ENCODE measurements around the gene CACNB3. TPM values are rescaled to one million over a fixed set of nuclear protein-coding genes. Genes with fewer than 3 reads are reported as not detected.
A peak's percentile ranks its signal among the peaks of the same experiment; 100 is the strongest.

CACNB3 gene
- total RNA-seq, 1 donor from 2014 or later = 9.9 TPM

- intact Hi-C loops (cut with micrococcal nuclease) = no loop called here
- no peak overlapping the region for H3K4me3 Mint-ChIP-seq
- no peak overlapping the region for H3K27ac Mint-ChIP-seq
- no peaks in the 10 kb centered on the region for H3K9me3 Mint-ChIP-seq
- H3K27me3 Mint-ChIP-seq = peaks cover 15% of the 10 kb centered on the region
- no peaks in the 10 kb centered on the region for H3K4me1 Mint-ChIP-seq
- no peak for DNase-seq
- no peaks in the 10 kb centered on the region for H3K36me3 Mint-ChIP-seq (ENCODE audit: low read depth)
Observed at GRCh38 chr12:48781750-48782456, 36.4 kb upstream of the CACNB3 start.

GRCh38 chr12:48782457-48783395 lies 35.6 kb upstream of the CACNB3 start:
- Mint-ChIP-seq H3K36me3 (ENCODE audit: low read depth) (no peaks in the 10 kb centered on the region), H3K4me3 (no peak overlapping the region), H3K9me3 (no peaks in the 10 kb centered on the region), H3K4me1 (no peaks in the 10 kb centered on the region), H3K27ac (no peak overlapping the region), H3K27me3 (peaks cover 23% of the 10 kb centered on the region)
- intact Hi-C loops (cut with micrococcal nuclease) = no loop called here
- DNase-seq = no peak

GRCh38 chr12:48783432-48783831 lies 34.9 kb upstream of the CACNB3 start:
- intact Hi-C loops (cut with micrococcal nuclease) = no loop called here
- H3K27me3 Mint-ChIP-seq = peaks cover 30% of the 10 kb centered on the region
- H3K9me3 Mint-ChIP-seq = no peaks in the 10 kb centered on the region
- H3K4me3 Mint-ChIP-seq = no peak overlapping the region
- H3K4me1 Mint-ChIP-seq = no peaks in the 10 kb centered on the region
- H3K27ac Mint-ChIP-seq = no peak overlapping the region
- DNase-seq = no peak
- H3K36me3 Mint-ChIP-seq (ENCODE audit: low read depth) = no peaks in the 10 kb centered on the region

- intact Hi-C loops (cut with micrococcal nuclease) = no loop called here
- Mint-ChIP-seq H3K4me1 (peaks cover 2% of the 10 kb centered on the region), H3K9me3 (no peaks in the 10 kb centered on the region), H3K36me3 (ENCODE audit: low read depth) (no peaks in the 10 kb centered on the region), H3K27ac (no peak overlapping the region), H3K4me3 (no peak overlapping the region), H3K27me3 (peaks cover 45% of the 10 kb centered on the region)
- no peak for DNase-seq
Observed at GRCh38 chr12:48786591-48787544, 31.4 kb upstream of the CACNB3 start.

GRCh38 chr12:48787791-48788523 lies 30.3 kb upstream of the CACNB3 start:
- no peak overlapping the region for H3K27ac Mint-ChIP-seq
- intact Hi-C loops (cut with micrococcal nuclease) = no loop called here
- H3K9me3 Mint-ChIP-seq = no peaks in the 10 kb centered on the region
- peaks cover 2% of the 10 kb centered on the region for H3K4me1 Mint-ChIP-seq
- H3K27me3 Mint-ChIP-seq = peaks cover 44% of the 10 kb centered on the region
- no peaks in the 10 kb centered on the region for H3K36me3 Mint-ChIP-seq (ENCODE audit: low read depth)
- H3K4me3 Mint-ChIP-seq = peak overlapping the region; percentile 72
- no peak for DNase-seq

GRCh38 chr12:48788524-48788853 lies 29.8 kb upstream of the CACNB3 start:
- intact Hi-C loops (cut with micrococcal nuclease) = no loop called here
- Mint-ChIP-seq H3K4me3 (peak overlapping the region; percentile 72), H3K9me3 (no peaks in the 10 kb centered on the region), H3K4me1 (peaks cover 2% of the 10 kb centered on the region), H3K27me3 (peaks cover 46% of the 10 kb centered on the region), H3K36me3 (ENCODE audit: low read depth) (no peaks in the 10 kb centered on the region), H3K27ac (no peak overlapping the region)
- DNase-seq = no peak

GRCh38 chr12:48788854-48789775 lies 29.2 kb upstream of the CACNB3 start, which contains the start of gene ADCY6:
Gene ADCY6 (minus strand): TSS chr12:48789089. CDS start chr12:48783434, 5,655 bp downstream.
- H3K36me3 Mint-ChIP-seq (ENCODE audit: low read depth) = no peaks in the 10 kb centered on the region
- peak within 1 kb of the TSS; percentile 72 for H3K4me3 Mint-ChIP-seq
- intact Hi-C loops (cut with micrococcal nuclease) = no loop called here
- peaks cover 2% of the 10 kb centered on the region for H3K4me1 Mint-ChIP-seq
- no peaks in the 10 kb centered on the region for H3K9me3 Mint-ChIP-seq
- DNase-seq = peak; percentile 63
- peaks cover 46% of the 10 kb centered on the region for H3K27me3 Mint-ChIP-seq
- H3K27ac Mint-ChIP-seq = no peak within 1 kb of the TSS

GRCh38 chr12:48789858-48790326 lies 28.4 kb upstream of the CACNB3 start:
- intact Hi-C loops (cut with micrococcal nuclease) = no loop called here
- Mint-ChIP-seq H3K9me3 (no peaks in the 10 kb centered on the region), H3K36me3 (ENCODE audit: low read depth) (no peaks in the 10 kb centered on the region), H3K27ac (no peak overlapping the region), H3K4me1 (peaks cover 2% of the 10 kb centered on the region), H3K27me3 (peaks cover 48% of the 10 kb centered on the region), H3K4me3 (peak overlapping the region; percentile 49)
- no peak for DNase-seq

GRCh38 chr12:48793696-48794095 lies 24.6 kb upstream of the CACNB3 start:
- Mint-ChIP-seq H3K27me3 (peaks cover 26% of the 10 kb centered on the region), H3K4me3 (no peak overlapping the region), H3K36me3 (ENCODE audit: low read depth) (no peaks in the 10 kb centered on the region), H3K9me3 (no peaks in the 10 kb centered on the region), H3K4me1 (peaks cover 3% of the 10 kb centered on the region), H3K27ac (no peak overlapping the region)
- DNase-seq = no peak
- intact Hi-C loops (cut with micrococcal nuclease) = no loop called here

GRCh38 chr12:48794870-48795269 lies 23.4 kb upstream of the CACNB3 start:
- Mint-ChIP-seq H3K27me3 (peaks cover 23% of the 10 kb centered on the region), H3K9me3 (no peaks in the 10 kb centered on the region), H3K4me1 (peaks cover 3% of the 10 kb centered on the region), H3K4me3 (no peak overlapping the region), H3K36me3 (ENCODE audit: low read depth) (no peaks in the 10 kb centered on the region), H3K27ac (no peak overlapping the region)
- intact Hi-C loops (cut with micrococcal nuclease) = loop anchor here (5.0 kb wide), 1 partner anchor 253 kb away; no protein-coding TSS in a partner anchor
- DNase-seq = no peak

- H3K36me3 Mint-ChIP-seq (ENCODE audit: low read depth) = no peaks in the 10 kb centered on the region
- intact Hi-C loops (cut with micrococcal nuclease) = loop anchor here (1.0 to 5.0 kb wide), 3 partner anchors 19 to 254 kb away; no protein-coding TSS in a partner anchor
- no peak overlapping the region for H3K27ac Mint-ChIP-seq
- peak; percentile 87 for DNase-seq
- H3K4me1 Mint-ChIP-seq = peaks cover 3% of the 10 kb centered on the region
- no peaks in the 10 kb centered on the region for H3K9me3 Mint-ChIP-seq
- H3K4me3 Mint-ChIP-seq = no peak overlapping the region
- H3K27me3 Mint-ChIP-seq = peaks cover 15% of the 10 kb centered on the region
Observed at GRCh38 chr12:48795550-48796455, 22.5 kb upstream of the CACNB3 start.
